GM13977 (cell line): Measurements from ENCODE around the gene SLC44A5.
"Not testable (repeated sequence)": the region's sequence is repeated elsewhere in the genome, so short reads cannot be mapped to it uniquely, and the experiment has no call there.

ENCODE experiments used
- DNase-seq: peaks from one replicate; pipeline ENCODE4 v3.0.0; 2012; ENCODE audit warnings: low spot score
- CTCF ChIP-seq: IDR thresholded peaks from 2 replicates; pipeline ENCODE4 v1.5.1; 2012; ENCODE audit warnings: mild to moderate bottlenecking, control low read depth; ENCODE audit not compliant: insufficient read depth; ENCODE audit errors: extremely low read depth, missing control alignments
- in situ Hi-C: fragments of 300-500 bp; cut with MboI; formaldehyde crosslinking; loops from one replicate; pipeline ENCODE4 v1.12.0; 2022; ENCODE audit warnings: low sequenced_read_pairs, low pct_unique_long_range_greater_than_20kb, mixed read lengths, inconsistent platforms; ENCODE audit not compliant: unreplicated experiment

Gene SLC44A5

GRCh38 chr1:75264112-75264511 is 346.8 kb downstream of the SLC44A5 start:
- TF ChIP-seq CTCF, result no peak
- DNase-seq, result no peak
- in situ Hi-C loops, result no loop called here

GRCh38 chr1:75263616-75264015 is 347.3 kb downstream of the SLC44A5 start:
- in situ Hi-C loops, DNase-seq: not testable (repeated sequence)

- DNase-seq, in situ Hi-C loops: not testable (repeated sequence)
Measured at GRCh38 chr1:75261946-75262345, 349.0 kb downstream of the SLC44A5 start.

GRCh38 chr1:75258351-75258750 is 352.6 kb downstream of the SLC44A5 start:
- in situ Hi-C loops, result no loop called here
- no peak for DNase-seq
- no peak for TF ChIP-seq CTCF

GRCh38 chr1:75257424-75257823 is 353.5 kb downstream of the SLC44A5 start:
- in situ Hi-C loops, result no loop called here
- TF ChIP-seq CTCF, result no peak
- no peak for DNase-seq

GRCh38 chr1:75250114-75250513 is 360.8 kb downstream of the SLC44A5 start:
- in situ Hi-C loops, DNase-seq: not testable (repeated sequence)

GRCh38 chr1:75245239-75245638 is 365.7 kb downstream of the SLC44A5 start:
- DNase-seq, result no peak
- in situ Hi-C loops, result no loop called here
- no peak for TF ChIP-seq CTCF

GRCh38 chr1:75243124-75243523 is 367.8 kb downstream of the SLC44A5 start:
- TF ChIP-seq CTCF, result no peak
- in situ Hi-C loops, result no loop called here
- DNase-seq, result no peak
